GM15510 (cell line): Measurements from ENCODE around the gene CTNNA1.
A peak's percentile ranks its signal among the peaks of the same experiment; 100 is the strongest.

ENCODE experiments used
- POLR2A ChIP-seq: IDR thresholded peaks from 3 replicates; pipeline ENCODE4 v1.6.1; 2011; ENCODE audit warnings: borderline replicate concordance; ENCODE audit not compliant: insufficient read length; ENCODE audit errors: extremely low read depth

Gene CTNNA1, protein sequence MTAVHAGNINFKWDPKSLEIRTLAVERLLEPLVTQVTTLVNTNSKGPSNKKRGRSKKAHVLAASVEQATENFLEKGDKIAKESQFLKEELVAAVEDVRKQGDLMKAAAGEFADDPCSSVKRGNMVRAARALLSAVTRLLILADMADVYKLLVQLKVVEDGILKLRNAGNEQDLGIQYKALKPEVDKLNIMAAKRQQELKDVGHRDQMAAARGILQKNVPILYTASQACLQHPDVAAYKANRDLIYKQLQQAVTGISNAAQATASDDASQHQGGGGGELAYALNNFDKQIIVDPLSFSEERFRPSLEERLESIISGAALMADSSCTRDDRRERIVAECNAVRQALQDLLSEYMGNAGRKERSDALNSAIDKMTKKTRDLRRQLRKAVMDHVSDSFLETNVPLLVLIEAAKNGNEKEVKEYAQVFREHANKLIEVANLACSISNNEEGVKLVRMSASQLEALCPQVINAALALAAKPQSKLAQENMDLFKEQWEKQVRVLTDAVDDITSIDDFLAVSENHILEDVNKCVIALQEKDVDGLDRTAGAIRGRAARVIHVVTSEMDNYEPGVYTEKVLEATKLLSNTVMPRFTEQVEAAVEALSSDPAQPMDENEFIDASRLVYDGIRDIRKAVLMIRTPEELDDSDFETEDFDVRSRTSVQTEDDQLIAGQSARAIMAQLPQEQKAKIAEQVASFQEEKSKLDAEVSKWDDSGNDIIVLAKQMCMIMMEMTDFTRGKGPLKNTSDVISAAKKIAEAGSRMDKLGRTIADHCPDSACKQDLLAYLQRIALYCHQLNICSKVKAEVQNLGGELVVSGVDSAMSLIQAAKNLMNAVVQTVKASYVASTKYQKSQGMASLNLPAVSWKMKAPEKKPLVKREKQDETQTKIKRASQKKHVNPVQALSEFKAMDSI

DNA sequence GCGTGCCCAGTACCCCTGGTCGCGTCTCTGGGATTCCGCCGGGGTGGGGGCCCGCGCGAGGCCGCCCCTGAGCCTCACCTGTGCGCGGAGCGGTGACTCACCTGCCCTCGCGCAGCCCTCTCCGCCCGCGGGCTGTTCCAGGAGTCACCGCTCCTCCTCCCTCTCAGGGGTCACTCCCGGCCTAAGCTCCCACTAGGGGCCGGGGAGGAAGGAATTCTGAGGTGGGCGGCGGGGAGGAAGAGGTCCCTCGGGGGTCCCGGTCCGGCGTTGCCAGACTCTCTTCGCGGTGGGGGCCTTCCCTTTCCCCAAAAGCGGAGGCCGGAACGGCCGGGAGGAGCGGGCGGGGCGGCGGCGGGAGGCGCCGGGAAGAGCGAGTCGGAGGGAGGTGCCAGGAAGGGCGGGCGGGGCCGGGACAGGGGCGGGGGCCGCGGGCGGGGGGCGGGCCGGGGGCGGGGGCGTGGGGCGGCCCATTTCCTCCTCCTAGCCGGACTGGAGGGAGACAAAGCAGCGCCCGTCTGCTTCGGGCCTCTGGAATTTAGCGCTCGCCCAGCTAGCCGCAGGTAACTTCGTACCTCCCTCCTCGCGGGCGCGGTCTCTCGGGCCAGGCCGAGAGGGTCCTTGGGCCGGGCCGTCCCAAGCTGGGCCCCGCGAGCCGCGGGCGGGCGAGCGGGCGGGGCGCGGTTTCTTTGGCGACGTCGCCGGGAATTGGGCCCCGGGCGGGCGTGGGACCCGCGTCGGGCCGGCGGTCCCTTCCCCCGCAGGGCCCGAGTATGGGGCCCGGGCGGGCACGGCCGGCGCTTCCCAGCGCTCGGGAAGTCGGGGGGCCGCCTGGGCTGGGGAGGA lies at the start of gene CTNNA1:
CTNNA1 (plus strand) TSS at position 475 of the 843 bp plus-strand sequence. CDS start 28,500 bp downstream, outside the sequence.
- peak; percentile 69 for TF ChIP-seq POLR2A

DNA sequence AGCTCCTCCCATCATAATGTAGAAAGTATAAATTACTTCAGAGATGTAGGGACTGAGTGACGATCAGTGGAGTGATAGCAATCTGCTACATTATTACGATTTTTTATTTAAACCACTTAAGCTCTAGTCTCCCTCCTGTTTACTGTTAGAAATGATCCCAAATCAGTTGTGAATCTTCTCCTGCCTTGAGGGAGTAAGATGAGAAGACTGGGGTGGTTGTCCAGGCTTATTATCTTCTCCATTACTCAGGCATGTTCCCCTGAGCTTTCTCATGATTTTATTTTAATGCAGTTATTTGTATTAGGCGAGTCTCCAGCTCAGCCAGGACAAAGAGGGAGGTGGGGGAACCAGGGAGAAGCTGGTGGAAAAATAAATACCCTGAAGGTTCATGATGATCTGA lies 48.2 kb upstream of the CTNNA1 start:
- no peak for TF ChIP-seq POLR2A

DNA sequence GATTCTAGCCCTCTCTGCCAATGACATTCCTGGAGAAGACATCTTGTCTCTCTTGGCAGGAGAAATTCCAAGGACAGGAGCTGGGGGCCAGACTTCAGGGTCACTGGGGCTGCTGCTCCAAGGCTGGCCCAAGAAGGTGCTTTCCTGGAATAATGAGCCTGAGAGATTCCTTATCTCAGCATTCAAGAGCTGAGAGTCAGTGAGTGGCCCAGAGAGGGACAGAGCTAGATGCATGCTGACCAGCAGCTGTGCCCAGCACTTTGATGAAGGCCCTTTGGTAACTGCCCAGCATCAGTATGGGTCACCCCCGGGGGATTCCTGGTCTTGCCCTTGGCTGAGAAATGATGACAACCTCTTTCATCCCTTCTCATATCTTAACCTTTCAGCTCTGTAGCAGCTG lies 47.7 kb upstream of the CTNNA1 start:
- TF ChIP-seq POLR2A = no peak

DNA sequence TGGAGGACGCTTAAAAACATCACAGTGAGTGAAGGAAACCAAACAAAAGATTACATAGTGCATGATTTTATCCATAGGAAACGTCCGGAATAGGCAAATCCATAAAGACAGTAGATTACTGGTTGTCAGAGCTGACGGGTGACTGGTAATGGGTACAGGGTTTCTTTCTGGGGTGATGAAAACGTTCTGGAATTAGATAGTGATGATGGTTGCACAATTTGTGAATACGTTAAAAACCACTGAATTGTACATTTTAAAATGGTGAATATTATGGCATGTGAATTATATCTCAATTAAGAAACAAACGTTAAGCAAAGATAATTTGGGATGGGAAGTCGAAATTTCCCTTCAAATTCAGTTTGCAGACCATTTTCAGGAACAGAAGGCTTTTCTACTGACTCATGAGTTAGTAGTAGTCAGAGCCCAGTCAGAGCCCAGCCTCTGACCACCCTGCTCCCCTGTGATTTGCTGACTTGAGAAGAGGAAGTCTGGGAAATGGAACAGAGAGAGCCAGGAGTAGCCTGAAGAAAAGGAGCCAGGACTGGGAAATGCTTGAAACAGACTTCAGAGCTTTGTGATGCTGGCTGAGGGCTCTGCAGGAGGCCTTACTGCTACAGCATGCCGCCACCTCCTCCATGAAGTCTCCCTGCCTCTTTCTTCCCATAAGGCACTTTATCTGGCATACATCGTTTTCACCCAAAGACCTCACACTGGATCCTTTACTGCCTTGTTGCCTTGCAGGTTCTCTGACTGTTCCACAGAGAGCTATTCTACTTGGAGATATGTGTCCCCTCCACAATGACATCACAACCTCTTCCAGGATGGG lies 46.4 kb upstream of the CTNNA1 start:
- TF ChIP-seq POLR2A = no peak

DNA sequence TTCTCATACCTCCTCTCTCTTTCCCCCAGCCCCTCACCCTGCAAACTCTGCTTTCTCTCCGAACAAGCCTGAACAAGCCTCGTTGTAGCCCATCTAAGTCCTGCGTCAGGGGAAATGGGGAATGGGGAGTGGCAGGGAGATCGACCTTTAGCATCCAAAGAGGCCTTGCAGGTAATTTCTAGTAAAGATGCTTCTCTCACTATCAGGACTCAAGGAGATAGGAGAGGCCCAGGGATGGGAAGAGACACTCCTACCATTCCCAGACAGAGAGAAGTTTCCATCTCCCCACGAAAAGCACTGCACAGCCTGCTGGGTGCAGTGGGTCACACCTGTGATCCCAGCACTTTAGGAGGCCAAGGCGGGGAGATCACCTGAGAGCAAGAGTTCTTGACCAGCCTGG lies 44.4 kb upstream of the CTNNA1 start:
- no peak for TF ChIP-seq POLR2A

DNA sequence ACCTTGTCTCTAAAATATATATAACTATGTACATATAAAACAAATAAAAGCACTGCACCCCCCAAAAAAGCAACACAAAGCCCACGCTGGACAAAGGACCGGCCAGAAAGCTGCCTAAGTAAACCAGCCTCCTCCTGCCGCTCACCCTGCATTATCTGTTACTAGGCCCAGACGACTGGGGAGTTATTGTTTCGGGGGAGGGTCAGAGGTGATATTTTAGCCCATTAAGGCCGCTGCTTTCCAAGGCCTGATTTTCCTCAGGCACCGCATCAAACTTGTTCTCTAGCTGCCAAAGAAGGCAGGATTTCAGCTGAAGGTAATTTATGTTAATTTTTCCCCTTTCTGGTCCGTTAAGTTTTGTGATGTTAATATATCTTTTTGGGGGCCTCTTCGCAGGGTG lies 44.0 kb upstream of the CTNNA1 start:
- no peak for TF ChIP-seq POLR2A

DNA sequence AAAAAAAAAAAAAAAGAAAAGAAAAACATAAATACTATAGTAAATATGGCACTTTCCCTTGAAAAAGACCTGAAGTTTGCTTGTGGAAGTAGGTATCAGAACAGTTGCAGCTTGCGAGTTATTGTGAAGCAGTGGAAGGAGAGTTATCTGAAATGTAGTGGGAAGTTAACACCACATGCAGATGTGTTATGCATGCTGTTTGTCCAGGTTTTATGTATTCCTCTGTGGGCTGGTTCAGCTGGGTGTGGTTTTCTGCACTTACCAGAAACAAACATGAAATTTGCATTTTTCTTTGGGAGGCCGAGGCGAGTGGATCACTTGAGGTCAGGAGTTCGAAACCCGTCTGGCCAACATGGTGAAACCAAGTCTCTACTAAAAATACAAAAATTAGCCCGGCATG lies 42.1 kb upstream of the CTNNA1 start:
- no peak for TF ChIP-seq POLR2A

DNA sequence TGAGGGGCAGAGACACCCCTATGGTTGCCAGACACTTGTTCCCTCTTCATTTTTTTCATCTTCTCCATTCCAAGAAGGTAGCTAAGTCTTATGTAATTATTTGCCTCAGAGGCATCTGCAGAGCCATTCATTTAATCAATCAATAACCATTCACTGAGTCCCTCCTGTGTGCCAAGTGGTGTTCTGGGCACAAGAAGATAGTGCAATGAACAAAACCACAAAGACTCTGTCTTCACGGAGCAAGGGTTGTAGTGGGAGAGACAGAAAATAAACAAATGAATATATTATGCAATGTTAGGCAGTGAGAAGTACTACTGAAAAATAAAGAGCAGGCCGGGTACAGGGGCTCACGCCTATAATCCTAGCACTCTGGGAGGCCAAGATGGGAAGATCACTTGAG lies 41.4 kb upstream of the CTNNA1 start:
- TF ChIP-seq POLR2A = no peak

DNA sequence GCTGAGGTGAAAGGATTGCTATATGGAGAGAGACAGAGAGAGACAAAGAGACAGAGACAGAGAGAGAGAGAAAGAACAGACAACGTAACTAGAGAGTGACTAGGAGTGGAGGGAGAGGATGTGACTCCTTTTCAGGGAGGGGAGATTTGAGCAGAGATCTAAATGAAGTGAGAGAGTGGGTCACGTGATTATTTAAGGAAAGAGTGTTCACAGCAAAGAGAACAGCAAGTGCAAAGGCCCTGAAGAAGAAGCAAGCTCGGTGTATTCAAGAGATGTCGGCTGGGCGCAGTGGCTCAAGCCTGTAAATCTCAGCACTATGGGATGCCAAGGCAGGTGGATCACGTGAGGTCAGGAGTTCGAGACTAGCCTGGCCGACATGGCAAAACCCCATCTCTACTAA lies 40.9 kb upstream of the CTNNA1 start:
- TF ChIP-seq POLR2A = no peak

DNA sequence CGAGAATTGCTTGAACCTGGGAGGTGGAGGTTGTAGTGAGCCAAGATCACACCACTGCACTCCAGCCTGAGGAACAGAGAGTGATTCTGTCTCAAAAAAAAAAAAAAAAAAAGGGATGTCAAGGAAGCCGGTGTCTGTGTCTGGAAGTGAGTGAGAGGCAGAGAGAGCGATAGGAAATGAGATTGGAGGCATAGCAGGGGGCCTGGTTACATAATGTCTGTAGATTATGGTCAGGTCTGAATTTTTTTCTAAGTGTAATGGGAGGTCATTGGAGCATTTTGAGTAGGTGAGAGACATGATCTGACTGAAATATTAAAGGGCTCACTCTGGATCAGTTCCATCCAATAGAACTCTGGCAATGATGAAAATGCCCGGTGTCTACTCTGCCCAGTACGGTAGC lies 40.4 kb upstream of the CTNNA1 start:
- no peak for TF ChIP-seq POLR2A

DNA sequence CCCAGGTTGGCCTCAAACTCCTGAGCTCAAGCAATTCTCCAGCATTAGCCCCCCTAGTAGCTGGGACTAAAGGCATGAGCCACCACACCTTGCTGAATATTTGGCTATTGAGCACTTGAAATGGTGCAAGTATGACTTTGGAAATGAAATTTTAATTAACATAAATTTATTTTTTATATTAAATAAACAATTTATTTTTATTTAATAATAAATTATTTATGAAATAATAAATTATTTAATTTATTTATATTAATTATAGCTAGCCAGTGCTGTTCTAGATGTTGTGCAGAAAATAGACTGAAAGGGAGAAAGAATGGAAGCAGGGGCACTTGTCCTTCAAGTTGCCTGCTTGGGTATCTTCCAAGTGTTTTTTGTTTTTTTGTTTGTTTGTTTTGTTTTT lies 40.0 kb upstream of the CTNNA1 start:
- TF ChIP-seq POLR2A = no peak

DNA sequence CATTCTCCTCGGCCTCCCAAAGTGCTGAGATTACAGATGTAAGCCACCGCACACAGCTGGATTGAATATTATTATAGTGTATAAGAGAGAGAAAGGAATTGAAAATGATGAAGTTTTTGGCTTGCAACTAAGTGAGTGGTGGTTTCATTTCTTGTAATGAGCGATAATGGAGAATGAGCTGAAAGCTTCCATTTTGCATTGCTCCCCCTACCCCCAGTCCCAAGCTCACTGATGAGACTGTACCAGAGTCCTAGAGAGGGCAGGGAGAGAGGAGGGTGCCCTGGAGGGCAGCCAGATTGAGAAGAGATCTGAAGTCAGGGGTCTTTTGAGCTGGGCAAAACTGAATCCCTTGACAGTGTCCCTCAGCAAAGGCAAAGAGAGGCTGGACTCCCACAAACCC lies 38.5 kb upstream of the CTNNA1 start:
- TF ChIP-seq POLR2A = no peak

DNA sequence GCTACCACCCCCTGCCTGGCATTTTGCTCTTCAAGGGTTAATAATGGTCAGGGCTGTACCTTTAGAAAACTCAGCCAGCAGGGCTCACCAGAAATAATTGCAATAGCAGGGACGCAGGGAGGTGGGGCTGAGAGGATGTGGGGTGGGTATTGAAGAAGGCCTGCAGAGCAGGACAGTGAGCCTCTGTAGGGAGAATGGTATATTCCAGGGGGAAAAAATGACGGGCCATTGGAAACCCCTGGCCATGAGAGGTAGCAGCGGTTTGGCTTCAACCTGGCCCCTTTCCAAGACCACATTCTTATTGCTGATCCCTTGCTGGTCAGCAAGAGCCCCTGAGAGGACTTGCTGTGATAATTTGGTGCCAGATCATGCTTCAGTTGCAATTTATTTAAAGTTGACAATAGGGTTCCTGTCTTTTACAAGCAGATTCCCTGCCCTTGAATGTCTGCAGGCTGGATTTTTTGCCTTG lies 36.7 kb upstream of the CTNNA1 start:
- TF ChIP-seq POLR2A = no peak

DNA sequence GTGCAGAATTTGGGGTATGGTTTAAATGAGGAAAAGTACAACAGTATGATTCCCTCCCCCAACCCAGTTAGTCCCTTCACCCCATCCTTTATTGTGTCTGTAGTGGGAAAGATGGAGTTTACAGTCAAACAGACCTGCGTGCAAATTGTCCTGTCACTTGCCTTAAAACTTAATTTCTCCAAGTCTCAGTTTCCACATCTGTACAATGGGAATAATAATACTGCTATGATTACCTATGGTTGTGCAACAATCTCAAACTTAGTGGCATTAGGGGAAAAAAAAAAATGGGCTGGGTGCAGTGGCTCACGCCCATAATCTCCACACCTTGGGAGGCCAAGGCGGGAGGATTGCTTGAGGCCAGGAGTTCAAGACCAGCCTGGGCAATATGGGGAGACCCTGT lies 35.8 kb upstream of the CTNNA1 start:
- no peak for TF ChIP-seq POLR2A
